ENCODE results near the gene EVX1.

EVX1 gene

GRCh38 chr7:27242555-27243339, at the start of gene EVX1:
TSS of gene EVX1 (plus strand) at chr7:27242802. CDS start at chr7:27243031, 229 bp downstream.
- DNase-seq: no peak

GRCh38 chr7:27193335-27194001, 49.1 kb upstream of the EVX1 start:
- DNase-seq: no peak

GRCh38 chr7:27194002-27194352, 48.6 kb upstream of the EVX1 start:
- DNase-seq: no peak

GRCh38 chr7:27194686-27195379, 47.8 kb upstream of the EVX1 start:
- no peak for DNase-seq

GRCh38 chr7:27196287-27196767, 46.3 kb upstream of the EVX1 start:
- DNase-seq: peak; percentile 87

GRCh38 chr7:27197137-27198042, 45.2 kb upstream of the EVX1 start:
- DNase-seq: no peak

GRCh38 chr7:27198138-27198841, 44.3 kb upstream of the EVX1 start:
- DNase-seq: no peak

- DNase-seq: no peak
These were observed 43.5 kb upstream of the EVX1 start for GRCh38 chr7:27198871-27199801.

- peak; percentile 42 for DNase-seq
These were observed 42.5 kb upstream of the EVX1 start, which contains the start of gene HOXA13 for GRCh38 chr7:27199849-27200760. TSS of gene HOXA13 (minus strand) at chr7:27200091. CDS start at chr7:27200077, 14 bp downstream.

- DNase-seq: no peak
These were observed 41.6 kb upstream of the EVX1 start for GRCh38 chr7:27200761-27201579.

- no peak for DNase-seq
These were observed 41.0 kb upstream of the EVX1 start for GRCh38 chr7:27201580-27202017.

GRCh38 chr7:27202018-27202861, 40.4 kb upstream of the EVX1 start:
- DNase-seq: no peak

GRCh38 chr7:27202862-27203134, 39.8 kb upstream of the EVX1 start:
- DNase-seq: no peak

- DNase-seq: no peak
These were observed 39.1 kb upstream of the EVX1 start for GRCh38 chr7:27203365-27203953.

- no peak for DNase-seq
These were observed 38.5 kb upstream of the EVX1 start for GRCh38 chr7:27203964-27204594.

GRCh38 chr7:27204851-27205322, 37.7 kb upstream of the EVX1 start:
- DNase-seq: no peak
